Tibial nerve (tissue), 4 donors: Measurements from ENCODE around the gene TBC1D9.

Experiments
- EP300 ChIP-seq, 2 donors: sonication (generic); formaldehyde crosslinking; IDR thresholded peaks; one replicate each; pipeline ENCODE4 v1.6.1; 2017; ENCODE audit warnings: antibody characterized with exemption in 2 of 2, mild to moderate bottlenecking in 1 of 2
- POLR2A ChIP-seq, 2 donors: fragments of 450-650 bp; IDR thresholded peaks; one replicate each; pipeline ENCODE4 v1.6.1; 2017; ENCODE audit warnings: antibody characterized with exemption in 2 of 2, mild to moderate bottlenecking in 2 of 2, moderate library complexity in 2 of 2
- TF ChIP-seq, protein P1 (sequence below), 5 experiments: fragments of 200-600 bp in 3 of 5; fragments of 450-650 bp in 2 of 5; sonication (generic) in 3 of 5; IDR thresholded peaks; one replicate each; pipeline ENCODE4 v1.5.1; 2016 to 2019; ENCODE audit warnings: antibody characterized with exemption in 5 of 5, mild to moderate bottlenecking in 3 of 5, moderate library complexity in 2 of 5

DNA sequence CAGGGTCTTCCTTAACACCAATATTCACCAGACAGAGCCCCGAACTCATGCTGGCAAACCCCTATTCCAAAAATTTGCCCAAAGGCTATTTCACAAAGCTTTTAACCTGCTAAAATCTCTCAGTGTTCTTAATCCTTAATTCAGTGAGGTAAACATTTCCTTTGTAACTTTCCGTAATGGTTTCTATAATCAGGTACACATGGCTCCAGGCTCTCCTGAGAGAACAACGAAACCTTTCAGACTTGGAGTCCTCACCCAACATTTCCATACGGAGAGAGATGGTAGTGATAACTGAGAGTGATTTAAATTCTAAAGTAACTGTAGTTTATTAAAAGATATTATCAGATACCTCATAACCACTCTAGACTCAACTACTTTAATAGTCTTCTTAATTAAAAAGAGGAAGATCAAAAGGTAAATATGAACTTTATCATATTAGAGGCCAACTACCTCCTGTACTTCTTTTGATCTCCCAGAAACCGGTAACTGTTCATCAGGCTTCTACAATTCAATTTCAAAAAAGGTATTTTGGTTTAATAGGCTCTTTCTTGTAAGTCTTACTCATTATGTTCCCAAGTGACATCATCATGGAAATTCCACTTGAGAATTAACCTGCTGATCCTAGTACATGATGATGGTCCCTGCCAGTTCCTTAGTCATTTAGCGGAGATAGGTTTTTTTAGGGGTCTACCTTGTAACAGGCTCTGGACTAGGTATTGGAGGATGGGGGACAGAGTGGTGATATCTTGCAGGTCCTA, 96.1 kb downstream of the TBC1D9 start:
- TF ChIP-seq, protein P1, sequence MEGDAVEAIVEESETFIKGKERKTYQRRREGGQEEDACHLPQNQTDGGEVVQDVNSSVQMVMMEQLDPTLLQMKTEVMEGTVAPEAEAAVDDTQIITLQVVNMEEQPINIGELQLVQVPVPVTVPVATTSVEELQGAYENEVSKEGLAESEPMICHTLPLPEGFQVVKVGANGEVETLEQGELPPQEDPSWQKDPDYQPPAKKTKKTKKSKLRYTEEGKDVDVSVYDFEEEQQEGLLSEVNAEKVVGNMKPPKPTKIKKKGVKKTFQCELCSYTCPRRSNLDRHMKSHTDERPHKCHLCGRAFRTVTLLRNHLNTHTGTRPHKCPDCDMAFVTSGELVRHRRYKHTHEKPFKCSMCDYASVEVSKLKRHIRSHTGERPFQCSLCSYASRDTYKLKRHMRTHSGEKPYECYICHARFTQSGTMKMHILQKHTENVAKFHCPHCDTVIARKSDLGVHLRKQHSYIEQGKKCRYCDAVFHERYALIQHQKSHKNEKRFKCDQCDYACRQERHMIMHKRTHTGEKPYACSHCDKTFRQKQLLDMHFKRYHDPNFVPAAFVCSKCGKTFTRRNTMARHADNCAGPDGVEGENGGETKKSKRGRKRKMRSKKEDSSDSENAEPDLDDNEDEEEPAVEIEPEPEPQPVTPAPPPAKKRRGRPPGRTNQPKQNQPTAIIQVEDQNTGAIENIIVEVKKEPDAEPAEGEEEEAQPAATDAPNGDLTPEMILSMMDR (IDR thresholded peaks at IDR 0.05) = no peak
- TF ChIP-seq POLR2A (IDR thresholded peaks at IDR 0.05) (no peak), EP300 (IDR thresholded peaks at IDR 0.05) (no peak)
